Activated CD8-positive, alpha-beta memory T cell treated with anti-CD3 and anti-CD28 coated beads for 36 hours (primary cell): ENCODE data around the gene SART3. TPM values are rescaled to one million over a fixed set of nuclear protein-coding genes. Genes with fewer than 3 reads are reported as not detected.
"Not testable (repeated sequence)": the region's sequence is repeated elsewhere in the genome, so short reads cannot be mapped to it uniquely, and the experiment has no call there.

Experiments
- CTCF ChIA-PET: fragments of 350-600 bp; sonication (Branson Sonifier 250); formaldehyde crosslinking; loops from one replicate; lab custom pipeline; 2021; ENCODE audit warnings: antibody characterized with exemption; lab: Charles Lee
- POLR2A ChIA-PET: fragments of 350-600 bp; sonication (Branson Sonifier 250); formaldehyde crosslinking; loops from one replicate; lab custom pipeline; 2021; ENCODE audit warnings: antibody characterized with exemption; lab: Charles Lee
- total RNA-seq, 2 experiments: library from RNA; stranded (reverse); gene quantifications; one replicate each; pipeline ENCODE4 v1.2.3, GENCODE V29; 2021

Gene SART3
- total RNA-seq, 2 experiments from 2014 or later = 88.1 to 89.0 TPM

DNA sequence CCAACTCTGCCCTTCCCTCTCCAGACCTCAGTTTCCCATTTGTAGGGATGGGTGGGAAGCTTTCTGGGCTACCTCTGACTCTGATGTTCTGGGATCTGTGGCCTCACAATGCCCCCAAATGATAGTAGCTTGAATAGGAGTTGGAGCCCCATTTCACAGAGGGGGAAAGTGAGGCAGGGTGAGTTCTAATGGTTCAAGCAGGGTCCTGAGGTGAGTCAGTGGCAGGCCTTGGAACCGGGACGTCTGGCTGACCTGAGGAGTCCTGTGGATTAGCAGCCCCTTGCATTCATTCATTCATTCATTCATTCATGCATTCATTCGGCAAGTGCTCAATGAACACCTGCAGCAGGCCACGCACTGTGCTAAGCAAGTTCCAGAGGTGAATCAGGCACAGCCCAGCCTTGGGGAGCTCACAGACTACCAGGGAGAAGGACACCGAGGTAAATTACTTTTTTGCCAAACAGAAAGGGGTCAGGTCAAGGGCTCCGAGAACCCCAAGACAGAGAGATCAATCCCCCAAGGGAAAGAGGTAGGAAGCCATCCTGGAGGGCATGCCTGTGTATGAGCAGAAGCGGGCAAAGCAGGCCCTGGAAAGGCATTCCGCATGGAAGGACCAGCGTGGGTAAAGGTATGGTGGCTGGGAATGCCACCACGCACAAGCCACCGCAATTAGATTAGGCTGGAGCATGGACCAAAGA is 37.7 kb upstream of the SART3 start:
- CTCF ChIA-PET = no interaction called here
- POLR2A ChIA-PET = no interaction called here

DNA sequence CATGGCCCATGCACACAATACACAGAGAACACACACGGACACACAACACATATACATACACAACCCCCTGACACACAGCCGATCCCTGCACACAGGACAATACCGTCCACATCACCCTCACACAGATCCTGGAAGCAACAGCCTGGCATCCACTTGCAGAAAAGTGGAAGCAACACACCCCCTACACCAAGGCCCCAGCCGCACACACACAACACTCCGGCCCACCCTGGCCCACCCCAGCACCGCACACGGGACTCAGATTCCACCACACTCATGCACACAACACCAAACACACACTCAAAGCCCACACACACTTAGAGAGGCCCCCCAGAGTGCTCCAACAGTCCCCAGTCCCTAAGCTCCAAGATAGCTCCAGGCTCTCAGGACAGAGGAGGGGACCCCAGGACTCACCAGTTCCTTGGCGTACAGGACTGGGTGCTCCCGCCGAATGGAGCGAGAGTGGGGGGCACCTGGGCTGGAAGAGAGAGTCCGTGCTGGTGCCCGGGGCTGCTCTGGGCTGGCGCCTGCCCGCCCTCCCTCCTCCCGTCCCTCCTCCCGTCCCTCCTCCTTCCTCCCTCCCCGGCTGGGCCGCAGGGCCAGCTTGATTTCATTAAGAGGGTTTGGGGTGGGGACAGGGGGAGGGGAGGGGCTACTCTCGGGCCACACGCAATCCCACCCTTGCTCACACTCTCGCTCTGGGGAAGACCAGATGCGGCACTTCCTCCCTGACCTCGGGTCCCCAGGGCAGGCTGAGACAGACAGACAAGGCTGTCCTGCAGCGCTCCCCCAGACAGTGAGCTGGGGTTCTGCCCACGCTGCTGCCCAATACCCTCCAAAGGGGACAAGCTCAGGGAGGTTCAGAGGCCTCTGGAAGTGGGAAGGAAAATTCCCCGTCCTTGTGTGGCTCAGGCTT is 36.8 kb upstream of the SART3 start, which contains the start of gene TMEM119:
TMEM119 (minus strand) TSS at position 526 of the 913 bp plus-strand sequence. CDS start 5,701 bp downstream, outside the sequence.
- POLR2A ChIA-PET = no interaction called here
- CTCF ChIA-PET = no interaction called here

DNA sequence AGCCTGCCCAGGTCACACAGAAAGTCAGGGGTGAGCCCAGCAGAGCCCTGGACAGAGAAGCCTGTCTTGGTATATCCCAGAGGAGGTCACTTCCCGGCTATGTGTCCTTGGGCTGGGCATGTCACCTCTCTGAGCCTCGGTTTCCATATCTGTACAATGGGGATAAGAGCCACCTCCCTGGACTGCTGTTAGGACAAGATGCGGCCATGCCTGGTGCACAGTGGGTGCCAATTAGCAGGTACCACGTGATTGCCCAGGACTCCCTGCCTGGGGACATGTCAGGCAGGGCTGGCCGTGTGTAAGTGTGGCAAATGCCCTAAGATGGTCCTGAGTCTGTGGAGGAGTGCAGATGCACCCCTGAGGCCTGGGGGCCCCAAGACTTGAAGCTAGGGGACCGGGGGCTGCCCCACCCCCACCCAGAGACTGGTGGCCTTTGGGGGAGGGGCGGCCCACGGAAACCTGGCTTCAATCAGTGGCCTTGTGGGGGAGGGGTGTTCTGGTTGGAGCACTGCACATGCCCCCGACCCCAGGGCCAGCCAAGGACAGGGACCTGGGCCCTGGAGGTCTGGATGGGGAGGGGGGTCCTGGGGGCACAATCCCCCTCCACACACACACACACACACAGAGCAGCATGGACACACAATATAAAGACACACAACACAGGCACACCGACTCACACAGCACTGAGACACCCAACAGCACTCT is 36.0 kb upstream of the SART3 start:
- CTCF ChIA-PET = no interaction called here
- POLR2A ChIA-PET = no interaction called here

DNA sequence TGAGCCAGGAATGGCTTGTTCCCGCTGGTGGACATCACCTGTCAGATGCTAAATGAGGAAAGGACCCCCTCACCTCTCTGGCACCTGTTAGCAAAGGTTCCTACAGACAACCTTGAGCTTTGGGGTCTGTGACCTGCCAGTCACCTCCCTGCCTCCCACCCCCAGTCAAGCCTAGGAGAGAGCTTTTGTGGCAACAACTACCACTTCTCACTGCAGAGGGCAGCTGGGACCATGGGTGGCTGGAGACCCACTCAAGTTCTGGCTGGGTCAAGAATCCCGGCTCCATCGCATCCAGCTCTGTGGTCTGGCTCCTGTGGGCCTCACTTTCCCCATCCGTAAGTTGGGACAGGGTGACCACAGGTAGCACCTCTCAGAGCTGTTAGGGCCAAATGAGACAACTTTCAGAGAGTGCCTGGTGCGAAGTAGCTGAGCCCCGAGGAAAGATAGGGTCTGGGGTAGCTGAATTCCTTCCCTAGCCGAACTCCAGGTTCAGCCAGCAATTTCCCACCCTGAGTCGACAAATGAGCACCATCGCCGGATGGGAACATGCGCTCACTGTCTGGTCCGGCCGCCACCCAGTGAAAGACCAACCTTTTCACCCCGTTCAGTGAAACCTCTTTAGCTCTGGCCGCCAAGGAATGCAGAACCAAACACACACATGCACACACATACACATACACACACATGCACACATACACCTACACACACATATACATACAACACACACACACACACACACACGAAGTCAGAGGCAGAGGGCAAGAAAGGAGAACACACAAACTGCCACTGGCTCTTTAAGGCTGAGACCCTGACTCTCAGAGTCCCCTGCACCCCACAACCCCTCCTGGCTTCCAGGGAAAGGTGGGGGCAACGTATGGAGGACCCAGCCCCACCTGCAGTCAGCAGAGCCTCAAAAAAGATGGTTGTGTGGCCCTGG is 35.0 kb upstream of the SART3 start:
- CTCF ChIA-PET = no interaction called here
- POLR2A ChIA-PET = no interaction called here

DNA sequence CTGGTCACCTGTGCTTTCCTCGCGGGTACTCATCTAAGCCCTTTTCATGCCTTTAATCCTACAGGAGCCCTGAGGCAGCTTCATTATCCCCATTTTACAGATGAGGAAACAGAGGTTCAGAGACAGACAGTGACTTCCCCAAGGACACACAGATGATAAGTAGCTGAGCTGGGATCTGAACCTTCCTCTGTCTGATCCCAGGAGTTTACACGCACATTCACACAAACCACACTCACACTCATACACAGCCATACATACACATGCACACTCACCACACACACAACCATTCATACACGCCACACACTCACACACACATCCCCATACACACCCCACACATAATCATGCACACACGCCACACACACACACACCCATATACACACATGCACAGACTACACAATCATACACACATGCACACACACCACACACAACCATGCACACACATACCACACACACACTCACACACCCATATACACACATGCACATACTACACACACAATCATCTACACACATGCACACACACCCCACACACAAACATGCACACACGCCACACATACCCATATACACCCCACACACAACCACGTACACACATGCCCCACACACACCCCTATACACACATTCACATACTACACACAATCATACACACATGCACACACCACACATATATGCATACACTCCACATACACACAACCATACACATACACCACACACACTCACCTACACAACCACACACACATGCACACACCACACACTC is 34.2 kb upstream of the SART3 start:
- ChIA-PET CTCF (interaction anchor here (0.6 kb wide), 1 partner anchor 288 kb away, joined by 3 read pairs; no protein-coding TSS in a partner anchor), POLR2A (no interaction called here)

DNA sequence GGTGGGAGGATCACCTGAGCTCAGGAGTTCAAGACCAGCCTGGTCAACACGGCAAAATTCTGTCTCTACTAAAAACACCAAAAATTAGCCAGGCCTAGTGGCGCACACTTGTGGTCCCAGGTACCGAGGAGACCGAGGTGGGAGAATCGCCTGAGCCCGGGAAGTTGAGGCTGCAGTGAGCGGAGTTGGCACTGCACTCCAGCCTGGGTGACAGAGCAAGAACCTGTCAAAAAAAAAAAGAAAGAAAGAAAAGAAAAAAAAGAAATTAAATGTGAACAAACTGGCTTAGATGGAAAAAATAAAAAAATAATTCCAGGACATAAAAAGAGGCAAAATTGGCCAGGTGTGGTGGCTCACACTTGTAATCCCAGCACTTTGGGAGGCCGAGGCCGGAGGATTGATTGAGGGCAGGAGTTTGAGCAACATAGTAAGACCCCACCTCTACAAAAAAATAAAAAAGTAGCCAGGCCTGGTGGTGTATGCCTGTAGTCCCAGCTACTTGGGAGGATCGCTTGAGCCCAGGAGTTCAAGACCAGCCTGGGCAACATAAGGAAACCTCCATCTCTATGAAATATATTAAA is 33.4 kb upstream of the SART3 start:
- ChIA-PET POLR2A (no interaction called here), CTCF (interaction anchor here (1.1 kb wide), 1 partner anchor 24 kb away, joined by 3 read pairs; no protein-coding TSS in a partner anchor)

DNA sequence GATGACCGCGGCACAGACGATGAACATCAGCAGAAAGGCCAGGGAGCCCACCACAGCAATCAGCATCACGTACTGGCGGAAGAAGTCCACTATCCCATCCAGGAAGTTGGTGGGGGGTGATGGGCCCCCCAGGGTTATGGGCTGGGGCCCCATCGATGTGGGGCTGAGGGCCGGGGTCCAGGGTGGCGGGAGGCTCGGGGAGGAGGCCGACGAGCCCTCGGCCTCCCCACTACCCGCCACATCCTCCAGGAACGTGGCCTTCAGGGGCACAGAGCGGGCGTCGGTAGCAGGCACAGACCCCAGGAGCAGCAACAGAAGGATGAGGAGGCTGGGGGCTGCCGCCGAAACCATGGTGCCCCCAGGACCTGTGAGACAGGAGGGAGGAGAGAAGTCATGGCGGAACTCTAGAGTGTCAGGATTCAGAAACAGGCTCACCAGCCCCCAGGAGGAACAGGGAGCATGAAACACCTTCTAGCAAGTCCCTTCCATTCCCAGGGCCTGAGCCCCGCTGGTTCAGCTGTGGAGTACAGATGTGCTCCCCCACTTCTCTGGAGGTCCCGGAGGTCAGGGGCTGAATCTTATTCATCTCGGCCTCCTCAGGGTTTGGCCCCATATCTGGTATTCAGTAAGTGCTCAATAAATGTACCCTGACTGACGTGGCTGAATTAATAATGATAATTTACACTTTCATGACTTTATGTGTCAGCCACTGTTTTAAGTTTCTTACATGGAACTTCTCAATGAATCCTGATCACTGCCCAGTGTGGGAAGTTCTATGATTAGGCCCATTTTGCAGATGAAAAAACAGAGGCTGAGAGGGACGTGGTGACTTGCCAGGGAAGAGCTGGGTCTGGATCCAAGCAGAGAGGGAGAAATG is 31.3 kb upstream of the SART3 start:
- POLR2A ChIA-PET = no interaction called here

DNA sequence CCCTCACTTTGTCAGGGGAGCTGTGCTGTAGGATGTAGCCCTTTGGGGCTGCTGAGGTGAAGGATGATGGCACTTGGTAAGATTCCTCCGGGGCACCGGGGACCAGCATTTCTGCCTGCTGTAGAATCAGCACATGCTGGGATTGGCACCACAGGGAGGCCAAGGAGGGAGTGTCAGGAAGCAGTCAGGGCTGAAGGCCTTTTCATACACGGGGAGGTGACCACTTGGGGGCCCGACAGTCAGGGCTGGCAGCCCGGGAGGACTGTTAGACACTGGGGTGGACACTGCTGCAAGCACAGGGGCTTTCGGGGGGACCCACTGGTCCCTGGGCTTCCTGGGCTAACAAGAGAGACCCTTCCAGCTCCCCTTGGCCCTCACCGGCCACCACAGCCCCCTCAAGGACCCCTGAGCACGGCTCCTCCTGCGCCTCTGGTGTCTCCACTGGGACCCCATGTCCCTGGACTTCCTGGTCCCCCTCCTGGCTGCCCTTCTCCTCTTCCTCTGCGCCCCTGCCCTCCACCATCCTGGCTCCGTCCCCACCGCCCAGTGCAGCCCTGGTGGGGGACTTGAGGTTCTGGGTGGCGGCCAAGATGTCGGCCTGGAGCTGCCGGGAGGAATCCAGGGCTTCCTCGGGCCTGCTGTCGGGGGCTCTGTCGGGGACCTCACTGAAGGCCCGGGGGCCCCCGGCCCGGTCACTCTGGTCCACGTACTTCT is 30.5 kb upstream of the SART3 start:
- CTCF ChIA-PET = no interaction called here
- POLR2A ChIA-PET = no interaction called here

More for the DNA sequence above, 31.3 kb upstream of the SART3 start:
- CTCF ChIA-PET = no interaction called here

DNA sequence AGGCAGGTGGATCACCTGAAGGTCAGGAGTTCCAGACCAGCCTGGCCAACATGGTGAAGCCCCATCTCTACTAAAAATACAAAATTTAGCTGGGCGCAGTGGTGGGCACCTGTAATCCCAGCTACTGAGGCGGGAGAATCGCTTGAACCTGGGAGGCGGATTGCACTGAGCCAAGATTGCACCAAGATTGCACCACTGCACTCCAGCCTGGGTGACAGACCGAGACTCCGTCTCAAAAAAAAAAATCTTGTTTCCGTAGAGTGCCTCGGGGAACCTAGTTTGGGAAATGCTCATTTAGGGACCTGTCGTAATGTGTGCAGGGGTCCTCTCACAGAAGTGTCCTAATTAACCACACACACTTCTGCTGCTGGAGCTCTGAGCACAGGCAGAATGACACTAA is 29.5 kb upstream of the SART3 start:
- CTCF ChIA-PET, POLR2A ChIA-PET: not testable (repeated sequence)

DNA sequence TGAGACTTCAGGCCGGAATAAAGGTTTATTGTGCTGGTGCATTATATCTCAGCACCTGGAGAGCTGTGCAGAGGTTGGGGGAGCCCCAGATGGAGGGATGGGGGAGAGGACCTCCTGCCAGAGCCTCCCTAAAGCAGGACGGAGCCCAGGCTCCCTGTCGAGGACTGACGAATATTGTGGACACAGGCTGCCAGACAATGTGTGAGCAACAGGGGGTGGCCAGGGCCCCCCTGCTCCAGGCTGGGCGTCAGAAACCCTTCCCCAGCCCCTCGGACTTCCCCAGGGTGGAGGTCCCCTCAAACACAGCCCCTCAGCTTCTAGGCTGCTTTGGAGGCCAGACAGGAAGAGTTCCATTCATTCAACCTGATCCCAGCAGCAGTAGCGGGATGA is 28.9 kb upstream of the SART3 start:
- ChIA-PET POLR2A (no interaction called here), CTCF (no interaction called here)

DNA sequence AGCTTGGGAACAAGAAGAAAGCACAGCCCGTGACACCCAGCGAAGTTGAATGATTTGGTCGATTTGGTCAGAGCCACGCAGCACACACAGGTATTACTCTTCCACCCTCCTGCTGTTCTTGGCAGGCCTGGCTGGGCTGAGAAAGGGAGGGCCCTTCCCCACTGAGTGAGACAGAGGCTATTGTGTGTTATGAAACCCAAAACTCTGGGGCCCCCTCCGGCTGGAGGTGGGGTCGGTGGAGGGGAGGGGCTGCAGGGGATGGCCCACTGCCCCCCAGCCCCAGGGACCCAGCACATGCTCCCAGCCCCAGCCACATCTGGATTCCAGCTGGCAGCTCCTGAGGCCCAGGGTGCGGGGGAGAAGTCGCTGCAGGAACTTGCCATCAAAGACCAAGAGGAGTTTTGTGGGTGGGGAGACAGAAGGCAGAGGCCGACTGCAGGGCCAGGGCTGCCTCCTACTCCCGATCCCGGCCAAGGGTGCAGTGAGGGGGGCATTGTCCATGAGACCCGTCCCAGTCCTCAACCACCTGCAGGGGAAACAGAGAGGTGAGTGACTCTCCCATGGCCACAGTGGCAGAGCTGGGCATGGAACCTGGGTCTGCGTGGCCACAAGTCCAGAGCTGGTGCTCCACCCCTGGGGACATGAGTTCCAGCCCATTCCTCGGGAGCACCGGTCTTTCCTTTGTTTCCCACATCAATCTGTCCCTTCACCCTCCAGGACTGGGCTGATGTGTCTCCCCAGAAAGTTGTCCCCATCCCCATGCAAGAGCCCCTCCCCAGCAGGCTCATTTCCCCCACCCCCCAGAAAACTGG is 28.3 kb upstream of the SART3 start:
- POLR2A ChIA-PET = no interaction called here
- CTCF ChIA-PET = no interaction called here

DNA sequence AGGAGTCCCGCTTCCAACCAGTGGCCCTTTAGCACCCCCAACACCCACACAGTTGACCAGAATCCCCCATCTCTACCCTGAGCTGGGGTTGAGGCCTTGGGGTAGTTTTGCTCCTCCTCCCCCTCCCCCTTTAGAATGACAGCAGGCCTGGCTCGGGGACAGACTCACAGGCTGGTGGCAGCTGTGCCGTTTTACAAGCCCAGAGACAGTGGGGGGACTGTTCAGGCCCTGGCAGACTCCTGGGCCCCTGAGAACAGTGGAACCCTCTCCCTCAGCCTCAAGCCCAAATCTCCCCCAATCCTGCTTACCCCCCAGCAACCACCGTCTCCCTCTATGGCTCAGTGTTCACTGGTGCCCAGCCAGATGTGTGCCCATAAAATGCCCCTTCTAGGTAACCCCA is 26.9 kb upstream of the SART3 start:
- POLR2A ChIA-PET = no interaction called here
- CTCF ChIA-PET = no interaction called here

DNA sequence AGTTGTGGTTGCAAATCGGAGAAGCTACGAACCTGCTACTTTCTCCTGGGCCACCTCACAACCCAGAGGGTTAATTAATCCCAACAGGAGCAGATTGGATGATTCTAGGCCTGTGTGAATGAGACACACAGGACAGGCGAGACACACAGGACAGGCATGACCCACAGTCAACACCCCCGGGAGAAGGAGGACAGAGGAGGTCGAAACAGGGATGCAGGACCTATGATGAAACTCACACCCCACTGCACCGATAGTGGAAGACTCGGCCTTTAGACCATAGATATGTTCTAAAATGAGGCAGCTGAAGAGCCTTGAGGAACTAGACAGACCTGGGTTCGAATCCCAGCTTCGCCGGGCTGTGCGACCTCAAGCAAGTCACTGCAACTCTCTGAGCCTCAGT is 25.3 kb upstream of the SART3 start:
- POLR2A ChIA-PET = no interaction called here
- CTCF ChIA-PET = no interaction called here

DNA sequence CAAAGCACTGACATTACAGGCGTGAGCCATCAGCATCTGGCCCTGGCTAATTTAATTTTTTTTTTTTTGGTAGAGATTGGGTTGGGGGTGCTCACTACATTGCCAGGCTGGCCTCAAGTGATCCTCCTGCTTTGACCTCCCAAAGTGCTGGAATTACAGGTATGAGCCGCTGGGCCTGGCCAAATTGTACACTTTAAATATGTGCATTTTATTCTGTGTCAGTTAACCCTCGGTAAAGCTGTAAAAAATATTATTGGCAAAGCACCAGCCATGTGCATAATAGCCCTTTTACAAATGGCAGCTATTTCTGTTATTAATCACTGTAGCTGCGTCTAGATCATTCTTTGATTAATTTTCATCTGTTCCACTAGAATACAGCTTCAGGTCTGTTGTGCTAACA is 24.9 kb upstream of the SART3 start:
- ChIA-PET CTCF (no interaction called here), POLR2A (no interaction called here)

DNA sequence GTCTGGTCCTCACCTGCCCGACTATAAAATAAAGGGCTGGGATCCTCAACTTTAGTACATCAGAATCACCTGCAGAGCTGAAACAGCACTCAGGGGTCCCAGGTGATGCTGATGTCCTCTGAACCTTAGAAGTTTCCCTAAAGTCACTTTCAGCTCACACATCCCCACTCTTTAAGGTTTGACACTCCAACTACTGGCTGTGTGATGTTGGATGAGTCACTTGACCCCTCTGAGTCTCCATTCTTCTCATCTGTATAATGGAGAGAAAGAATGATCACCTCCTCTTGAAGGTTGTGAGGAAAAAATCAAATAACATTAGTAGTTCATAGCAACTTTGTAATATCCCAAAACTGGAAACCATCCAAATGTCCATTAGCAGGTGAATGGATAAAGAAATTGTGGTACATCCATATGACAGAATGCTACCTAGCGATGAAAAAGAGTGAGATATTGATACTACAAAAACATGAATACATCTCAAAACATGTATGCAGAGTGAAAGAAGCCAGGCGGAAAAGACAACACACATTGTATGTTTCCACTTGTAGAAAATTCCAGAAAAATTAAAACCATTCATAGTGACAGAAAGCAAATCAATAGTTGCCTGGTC is 23.6 kb upstream of the SART3 start:
- ChIA-PET POLR2A (interaction anchor here (0.6 kb wide), 1 partner anchor 48 kb away, joined by 4 read pairs; no protein-coding TSS in a partner anchor), CTCF (no interaction called here)
